H1 (cell line): Measurements from ENCODE around the gene EIF4E. TPM values are rescaled to one million over a fixed set of nuclear protein-coding genes. Genes with fewer than 3 reads are reported as not detected.

Source experiments
- CTCF ChIA-PET: fragments of 300-600 bp; sonication (Branson Sonifier 250); formaldehyde crosslinking; loops from one replicate; lab custom pipeline; 2021; ENCODE audit not compliant: partially characterized antibody; lab: Charles Lee
- POLR2A ChIA-PET: fragments of 300-600 bp; sonication (Branson Sonifier 250); formaldehyde crosslinking; loops from one replicate; lab custom pipeline; 2021; ENCODE audit warnings: inconsistent platforms; ENCODE audit not compliant: partially characterized antibody; lab: Charles Lee
- DNase-seq, 2 experiments: peaks; one replicate each; pipeline versions ENCODE4 v3.0.0 to v3.0.0-alpha.2; 2010 to 2022; ENCODE audit warnings: low spot score in 2 of 2, low read depth in 1 of 2, mixed read lengths in 1 of 2
- FAIRE-seq: peaks from 2 replicates; lab custom pipeline; 2011; peaks lifted over from hg19 to GRCh38; lab: Jason Lieb, UNC
- H2AFZ ChIP-seq: 2 replicates; pipeline ENCODE4 v1.8.1; 2012; ENCODE audit warnings: low read length, inconsistent platforms
- H2AK5ac ChIP-seq: 2 replicates; pipeline ENCODE4 v1.6.1; 2013; ENCODE audit warnings: low read depth, low read length
- H2BK120ac ChIP-seq: replicated peaks from 2 replicates; pipeline ENCODE3; 2013; ENCODE audit warnings: low read depth, low read length, inconsistent platforms
- H2BK12ac ChIP-seq: 2 replicates; pipeline ENCODE4 v1.6.1; 2013; ENCODE audit warnings: low read depth, low read length
- H2BK15ac ChIP-seq: 2 replicates; pipeline ENCODE4 v1.6.1; 2013; ENCODE audit warnings: low read length
- H2BK20ac ChIP-seq: 2 replicates; pipeline ENCODE4 v1.6.1; 2013; ENCODE audit warnings: low read length
- H2BK5ac ChIP-seq: 2 replicates; pipeline ENCODE4 v1.6.1; 2013; ENCODE audit warnings: low read depth, low read length
- H3K14ac ChIP-seq: 2 replicates; pipeline ENCODE4 v1.6.1; 2013; ENCODE audit warnings: inconsistent platforms; ENCODE audit not compliant: insufficient read length
- H3K18ac ChIP-seq: 2 replicates; pipeline ENCODE4 v1.6.1; 2013; ENCODE audit warnings: low read length; ENCODE audit errors: extremely low read depth
- H3K23ac ChIP-seq: 2 replicates; pipeline ENCODE4 v1.6.1; 2013; ENCODE audit warnings: inconsistent platforms; ENCODE audit not compliant: insufficient read length
- H3K23me2 ChIP-seq: 2 replicates; pipeline ENCODE4 v1.6.1; 2013; ENCODE audit warnings: low read depth, low read length
- H3K27ac ChIP-seq: 2 replicates; pipeline ENCODE4 v1.6.1; 2011; ENCODE audit warnings: low read depth, low read length, inconsistent platforms
- H3K27me3 ChIP-seq, 4 experiments: replicated peaks in 1 of 4; 1 replicate in 1 of 4; 2 replicates in 3 of 4; pipeline versions ENCODE4 v1.6.1 to v1.8.1; 2011 to 2013; ENCODE audit warnings: low read length in 3 of 4, mild to moderate bottlenecking in 3 of 4, inconsistent platforms in 2 of 4, mixed read lengths in 2 of 4, moderate library complexity in 1 of 4; ENCODE audit not compliant: control insufficient read depth in 3 of 4, insufficient read depth in 3 of 4; ENCODE audit errors: extremely low read depth in 1 of 4
- H3K36me3 ChIP-seq, 4 experiments: 2 replicates each; pipeline versions ENCODE4 v1.6.1 to v1.8.1; 2011 to 2013; ENCODE audit warnings: mild to moderate bottlenecking in 4 of 4, low read length in 3 of 4, moderate library complexity in 2 of 4, control low read depth in 1 of 4, inconsistent platforms in 1 of 4; ENCODE audit not compliant: insufficient read depth in 4 of 4, control insufficient read depth in 2 of 4
- H3K4ac ChIP-seq: replicated peaks from 2 replicates; pipeline ENCODE3; 2013; ENCODE audit warnings: low read length, low read depth, mixed read lengths, inconsistent platforms; ENCODE audit not compliant: insufficient read length
- H3K4me1 ChIP-seq, 4 experiments: replicated peaks in 1 of 4; 1 replicate in 1 of 4; 2 replicates in 3 of 4; pipeline versions ENCODE4 v1.6.1 to v1.8.1; 2011 to 2013; ENCODE audit warnings: low read length in 3 of 4, inconsistent platforms in 2 of 4, mixed read lengths in 1 of 4; ENCODE audit not compliant: insufficient read depth in 4 of 4, control insufficient read depth in 3 of 4
- H3K4me2 ChIP-seq, 2 experiments: 2 replicates each; pipeline versions ENCODE4 v1.6.1 to v1.8.1; 2011 to 2013; ENCODE audit warnings: low read depth in 2 of 2, low read length in 2 of 2, control low read depth in 1 of 2, inconsistent platforms in 1 of 2, mild to moderate bottlenecking in 1 of 2; ENCODE audit not compliant: insufficient read depth in 1 of 2
- H3K4me3 ChIP-seq, 4 experiments: fragments of 200-600, 300-600 bp in 1 of 4; sonication (generic), shearing (Covaris generic), sonication (Bioruptor Twin) in 1 of 4; 2 replicates each; pipeline versions ENCODE4 v1.5.1 to v1.8.1; 2011 to 2016; ENCODE audit warnings: low read length in 4 of 4, low read depth in 3 of 4, control low read depth in 2 of 4, inconsistent platforms in 2 of 4, mild to moderate bottlenecking in 2 of 4, mixed read lengths in 1 of 4, moderate library complexity in 1 of 4; ENCODE audit not compliant: insufficient read depth in 2 of 4; ENCODE audit errors: extremely low read depth in 1 of 4
- H3K56ac ChIP-seq: replicated peaks from 2 replicates; pipeline ENCODE3; 2013; ENCODE audit warnings: low read depth, mild to moderate bottlenecking, mixed read lengths, low read length, inconsistent platforms; ENCODE audit not compliant: insufficient read length
- H3K79me1 ChIP-seq: 2 replicates; pipeline ENCODE4 v1.6.1; 2013; ENCODE audit warnings: low read depth, low read length, control low read depth
- H3K79me2 ChIP-seq, 2 experiments: 2 replicates each; pipeline versions ENCODE4 v1.6.1 to v1.8.1; 2012 to 2013; ENCODE audit warnings: low read length in 2 of 2, mild to moderate bottlenecking in 2 of 2, inconsistent platforms in 1 of 2; ENCODE audit not compliant: insufficient read depth in 2 of 2, control insufficient read depth in 1 of 2
- H3K9ac ChIP-seq, 4 experiments: replicated peaks in 1 of 4; 1 replicate in 1 of 4; 2 replicates in 3 of 4; pipeline versions ENCODE4 v1.6.1 to v1.8.1; 2011 to 2013; ENCODE audit warnings: low read depth in 3 of 4, low read length in 3 of 4, control low read depth in 2 of 4, mild to moderate bottlenecking in 2 of 4, moderate library complexity in 2 of 4, inconsistent platforms in 1 of 4; ENCODE audit errors: extremely low read depth in 1 of 4
- H3K9me3 ChIP-seq, 2 experiments: 2 replicates each; pipeline versions ENCODE4 v1.6.1 to v1.8.1; 2012 to 2013; ENCODE audit warnings: mild to moderate bottlenecking in 2 of 2, moderate library complexity in 2 of 2, control low read depth in 1 of 2, inconsistent platforms in 1 of 2, low read depth in 1 of 2, low read length in 1 of 2, mixed read lengths in 1 of 2; ENCODE audit not compliant: insufficient read depth in 2 of 2
- H4K20me1 ChIP-seq, 2 experiments: replicated peaks in 1 of 2; 2 replicates each; pipeline versions ENCODE3 to v1.8.1; 2011 to 2013; ENCODE audit warnings: inconsistent platforms in 2 of 2, low read length in 2 of 2, mild to moderate bottlenecking in 1 of 2; ENCODE audit not compliant: insufficient read depth in 2 of 2, control insufficient read depth in 1 of 2
- H4K5ac ChIP-seq: 2 replicates; pipeline ENCODE4 v1.6.1; 2013; ENCODE audit warnings: low read length, low read depth, mixed read lengths, inconsistent platforms; ENCODE audit not compliant: insufficient read length
- H4K8ac ChIP-seq: 2 replicates; pipeline ENCODE4 v1.8.0; 2013; ENCODE audit warnings: mild to moderate bottlenecking, moderate library complexity, low read length, inconsistent platforms; ENCODE audit not compliant: insufficient read depth; ENCODE audit errors: extremely low read depth
- H4K91ac ChIP-seq: replicated peaks from 2 replicates; pipeline ENCODE3; 2013; ENCODE audit warnings: low read length, mixed read lengths, inconsistent platforms; ENCODE audit not compliant: insufficient read length
- BCL11A ChIP-seq, 2 experiments: IDR thresholded peaks; one replicate each; pipeline ENCODE4 v1.6.1; 2011; ENCODE audit warnings: low read depth in 2 of 2, low read length in 2 of 2, mild to moderate bottlenecking in 2 of 2
- BRCA1 ChIP-seq: IDR thresholded peaks from 2 replicates; pipeline ENCODE4 v1.6.1; 2012; ENCODE audit warnings: low read depth, low read length, improper control_type of control experiment
- KDM4A ChIP-seq: IDR thresholded peaks from one replicate; pipeline ENCODE4 v1.7.1; 2012; ENCODE audit warnings: low read depth, mild to moderate bottlenecking, moderate library complexity, low read length, inconsistent platforms; ENCODE audit not compliant: severe bottlenecking
- NANOG ChIP-seq: IDR thresholded peaks from 2 replicates; pipeline ENCODE4 v1.6.1; 2011; ENCODE audit warnings: low read length, low read depth, mild to moderate bottlenecking, inconsistent platforms; ENCODE audit not compliant: insufficient read depth, poor library complexity, severe bottlenecking
- NRF1 ChIP-seq: IDR thresholded peaks from 2 replicates; pipeline ENCODE4 v1.6.1; 2011; ENCODE audit warnings: mild to moderate bottlenecking, low read depth, low read length, improper control_type of control experiment
- RFX5 ChIP-seq: IDR thresholded peaks from 2 replicates; pipeline ENCODE4 v1.6.1; 2011; ENCODE audit warnings: low read depth, low read length, improper control_type of control experiment, borderline replicate concordance
- SRF ChIP-seq: IDR thresholded peaks from 2 replicates; pipeline ENCODE4 v1.6.1; 2011; ENCODE audit warnings: mild to moderate bottlenecking, low read depth, low read length, moderate library complexity
- SUZ12 ChIP-seq: fragments of 200-600 bp; sonication (generic); IDR thresholded peaks from 2 replicates; pipeline ENCODE4 v1.6.1; 2012; ENCODE audit warnings: mild to moderate bottlenecking, inconsistent platforms, low read length, moderate library complexity, mixed read lengths
- TBP ChIP-seq: IDR thresholded peaks from 2 replicates; pipeline ENCODE4 v1.6.1; 2011; ENCODE audit warnings: low read depth, low read length, improper control_type of control experiment
- TEAD4 ChIP-seq: IDR thresholded peaks from 2 replicates; pipeline ENCODE4 v1.6.1; 2012; ENCODE audit warnings: low read depth, low read length, inconsistent platforms, mixed read lengths
- USF2 ChIP-seq: IDR thresholded peaks from 2 replicates; pipeline ENCODE4 v1.6.1; 2011; ENCODE audit warnings: low read length, improper control_type of control experiment
- whole genome bisulfite sequencing, 2 experiments: shearing (Covaris generic) in 1 of 2; methylation state at CpG; one replicate each; pipeline versions ENCODE4 v1.1.6 to v1.1.7; 2013 to 2015; ENCODE audit warnings: low lambda C conversion rate in 2 of 2, mixed read lengths in 2 of 2, inconsistent platforms in 1 of 2, low coverage in 1 of 2, missing lambda C conversion rate in 1 of 2; ENCODE audit not compliant: insufficient replicate concordance in 2 of 2, insufficient coverage in 1 of 2, insufficient read length in 1 of 2; ENCODE audit errors: extremely low coverage in 1 of 2, missing lambda C conversion rate in 1 of 2; 5-methylcytosine and 5-hydroxymethylcytosine counted together
- polyA plus RNA-seq, 7 experiments: library from polyadenylated mRNA; depleted of rRNA in 3 of 7; stranded (reverse) in 5 of 7; unstranded in 2 of 7; fragments of >200 nt in 5 of 7; fragments of 200-250 nt in 2 of 7; gene quantifications; 1 replicate in 5 of 7; 2 replicates in 1 of 7; 4 replicates in 1 of 7; pipeline versions ENCODE4 v1.2.1 to v1.2.3, GENCODE V29; 2011 to 2013; ENCODE audit warnings: missing spikeins in 2 of 7, mixed read lengths in 2 of 7
- total RNA-seq: library from RNA; stranded (reverse); fragmentation: NEBNext Ultra II Directional; extraction: Animal tissue kit (Norgen Biotek cat#: 25700); gene quantifications from 2 replicates; pipeline ENCODE4 v1.2.1, GENCODE V29; 2021

EIF4E gene
- total and polyA plus RNA-seq, 2 of the 8 experiments (the other 6 are each of a cell fraction or from before 2014, with no cell fraction given) = 59.6 to 185 TPM

GRCh38 chr4:98861100-98861884, 67.6 kb downstream of the EIF4E start:
- no peak overlapping the region for H3K4me2 ChIP-seq
- no peak overlapping the region for H4K8ac ChIP-seq
- H4K20me1 ChIP-seq = no peaks in the 10 kb centered on the region
- no peak overlapping the region for H2BK5ac ChIP-seq
- H3K18ac ChIP-seq = no peak overlapping the region
- DNase-seq (no peak), FAIRE-seq (no peak)
- no peak overlapping the region for H4K91ac ChIP-seq
- H3K79me1 ChIP-seq = no peaks in the 10 kb centered on the region
- no peak overlapping the region for H3K9ac ChIP-seq
- no peaks in the 10 kb centered on the region for H3K4me1 ChIP-seq
- peaks cover 2% of the 10 kb centered on the region; the same call in 1 of the 2 replicates for H3K23me2 ChIP-seq
- WGBS, 2 experiments = 83% methylated on average over 3 of the region's 3 CpGs; no CpG with 5 or more reads in 1 of the 2 experiments
- no peak overlapping the region for H3K4me3 ChIP-seq
- H2BK15ac ChIP-seq = no peak overlapping the region
- H3K27me3 ChIP-seq = no peaks in the 10 kb centered on the region
- H2AFZ ChIP-seq = no peak overlapping the region
- POLR2A ChIA-PET = interaction anchor here (0.6 kb wide), 1 partner anchor 8 kb away, joined by 3 read pairs; no protein-coding TSS in a partner anchor
- H3K79me2 ChIP-seq = no peaks in the 10 kb centered on the region
- H4K5ac ChIP-seq = no peak overlapping the region
- H3K36me3 ChIP-seq = no peaks in the 10 kb centered on the region
- CTCF ChIA-PET = interaction anchor here (1.3 kb wide), 1 partner anchor 10 kb away, joined by 3 read pairs; no protein-coding TSS in a partner anchor
- no peak overlapping the region for H3K14ac ChIP-seq
- H3K56ac ChIP-seq = no peak overlapping the region
- no peak overlapping the region for H2BK12ac ChIP-seq
- H3K23ac ChIP-seq = no peak overlapping the region
- H2AK5ac ChIP-seq = no peak overlapping the region
- no peak overlapping the region for H3K27ac ChIP-seq
- no peak overlapping the region for H2BK20ac ChIP-seq
- H3K4ac ChIP-seq = no peak overlapping the region
- H3K9me3 ChIP-seq = no peaks in the 10 kb centered on the region
- H2BK120ac ChIP-seq = no peak overlapping the region
- TF ChIP-seq USF2 (no peak), BRCA1 (no peak), TBP (no peak), BCL11A (IDR thresholded peaks at IDR 0.05; ENCODE audit: low read depth in 2 of 2, low read length in 2 of 2) (no peak), NRF1 (no peak), RFX5 (no peak), SRF (no peak), SUZ12 (no peak), NANOG (no peak), TEAD4 (no peak), KDM4A (no peak)
